LoVo (cell line): ENCODE data around the gene PCYT2.

Experiments used
- DNase-seq: peaks from one replicate; pipeline ENCODE4 v3.0.0-alpha.2; 2016; ENCODE audit warnings: low spot score

PCYT2 gene

DNA sequence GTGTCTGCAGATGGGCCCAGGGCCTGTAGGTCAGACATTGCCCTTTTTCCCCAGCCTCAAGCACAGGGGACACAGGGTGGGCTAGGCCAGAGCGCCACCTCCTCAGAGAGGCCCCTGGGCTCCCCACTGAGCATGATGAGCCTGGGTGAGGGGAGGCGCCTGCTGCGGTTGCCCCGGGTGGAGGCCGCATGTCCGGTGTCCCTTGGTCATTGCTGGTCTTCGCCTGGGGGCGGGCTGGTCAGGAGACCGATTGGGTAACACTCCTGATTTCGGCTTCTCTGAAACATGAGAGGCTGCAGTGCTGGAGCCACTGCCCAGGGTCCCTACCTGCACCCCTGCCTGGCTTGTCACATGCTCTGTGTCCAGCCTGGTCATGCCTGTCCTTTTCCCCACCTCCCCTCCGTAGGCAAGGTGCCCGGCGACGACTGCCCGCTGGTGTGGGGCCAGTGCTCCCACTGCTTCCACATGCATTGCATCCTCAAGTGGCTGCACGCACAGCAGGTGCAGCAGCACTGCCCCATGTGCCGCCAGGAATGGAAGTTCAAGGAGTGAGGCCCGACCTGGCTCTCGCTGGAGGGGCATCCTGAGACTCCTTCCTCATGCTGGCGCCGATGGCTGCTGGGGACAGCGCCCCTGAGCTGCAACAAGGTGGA lies 11.6 kb downstream of the PCYT2 start:
- DNase-seq, result no peak

- no peak for DNase-seq
Observed at GRCh38 chr17:81898885-81899284, 12.3 kb downstream of the PCYT2 start.

GRCh38 chr17:81898029-81898866 lies 13.0 kb downstream of the PCYT2 start:
- DNase-seq, result no peak

DNA sequence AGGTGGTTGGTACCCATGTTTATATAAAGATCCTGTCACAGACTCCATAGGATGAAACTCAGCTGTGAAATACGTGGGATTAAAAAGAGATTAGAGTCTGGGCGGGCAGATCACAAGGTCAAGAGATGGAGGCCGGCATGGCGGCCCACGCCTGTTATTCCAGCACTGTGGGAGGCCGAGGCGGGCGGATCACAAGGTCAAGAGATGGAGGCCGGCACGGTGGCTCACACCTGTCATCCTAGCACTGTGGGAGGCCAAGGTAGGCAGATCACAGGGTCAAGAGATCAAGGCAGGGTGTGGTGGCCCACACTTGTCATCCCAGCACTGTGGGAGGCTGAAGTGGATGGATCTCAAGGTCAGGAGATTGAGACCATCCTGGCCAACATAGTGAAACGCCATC lies 15.8 kb downstream of the PCYT2 start:
- DNase-seq, result no peak

DNA sequence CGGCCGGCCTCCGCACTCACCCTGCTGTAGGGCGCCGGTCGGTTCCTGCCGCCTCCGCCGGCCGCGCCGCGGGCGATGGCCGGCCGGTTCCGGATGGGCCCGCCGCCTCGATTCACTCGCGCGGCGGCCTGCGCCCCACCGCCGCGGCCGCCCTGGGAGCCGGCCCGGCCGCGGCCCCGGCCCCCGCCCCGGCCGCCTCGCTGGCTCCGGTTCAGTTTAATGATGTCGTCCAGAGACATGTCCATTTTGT lies 20.0 kb downstream of the PCYT2 start:
- DNase-seq, result no peak

DNA sequence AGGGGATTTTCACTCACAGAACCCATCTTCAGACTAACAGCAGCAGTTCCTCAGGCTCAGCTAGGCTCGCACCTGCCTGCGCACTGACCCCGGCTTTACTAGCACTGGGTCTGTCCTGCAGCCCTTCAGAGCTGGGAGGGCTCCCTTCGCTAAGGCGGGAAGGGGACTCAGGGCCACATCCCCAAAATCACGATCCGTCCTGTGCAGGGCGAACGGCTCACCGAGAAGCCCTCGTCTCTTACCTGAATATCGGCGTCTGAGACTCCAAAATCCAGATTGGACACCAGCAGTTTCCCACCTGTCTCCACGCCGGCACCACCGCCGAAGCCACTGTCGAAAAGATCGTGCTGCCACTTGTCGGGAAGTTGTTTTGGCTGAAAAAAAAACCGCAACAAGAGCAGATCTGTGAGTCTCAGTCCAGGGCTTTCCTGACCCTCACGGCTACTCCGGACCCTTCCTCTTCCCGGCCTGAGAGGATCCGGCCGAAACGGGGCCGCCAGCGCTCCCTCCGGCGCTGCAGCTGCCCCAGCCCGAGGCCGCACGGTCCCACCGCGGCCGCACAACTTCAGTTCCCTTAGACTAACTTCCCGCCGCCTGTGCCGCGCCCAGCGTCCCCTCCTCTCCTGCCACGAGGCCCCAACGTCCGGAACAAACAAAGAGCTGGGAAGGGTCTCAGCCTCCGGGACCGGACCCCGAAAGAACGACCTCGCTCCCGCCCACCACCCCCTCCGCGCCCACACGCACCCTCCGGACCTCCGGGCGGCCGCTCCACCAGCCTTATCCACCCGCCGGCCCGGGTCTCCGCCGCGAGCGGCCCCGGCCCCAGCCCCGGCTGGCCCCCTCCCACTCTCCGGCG lies 20.5 kb downstream of the PCYT2 start:
- no peak for DNase-seq

DNA sequence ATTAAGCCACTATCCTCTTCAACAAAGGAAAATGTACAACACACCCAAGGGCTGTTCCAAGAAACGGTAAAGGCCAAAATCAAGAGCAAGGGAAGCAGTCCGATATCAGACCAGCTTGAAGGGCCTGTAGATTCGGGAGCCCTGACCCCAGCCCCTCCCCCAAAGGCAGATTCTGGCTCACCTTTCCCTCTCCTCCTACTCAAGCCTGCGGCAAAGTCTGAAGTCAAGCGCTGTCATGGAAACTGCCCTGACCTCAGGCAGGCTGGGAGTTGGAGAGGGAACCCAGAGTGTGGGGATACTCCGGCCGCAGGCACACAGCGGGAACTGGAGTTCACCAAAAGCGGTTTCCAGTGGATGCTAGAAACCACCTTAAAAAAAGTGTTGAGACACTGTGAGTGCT lies 21.6 kb downstream of the PCYT2 start:
- no peak for DNase-seq

DNA sequence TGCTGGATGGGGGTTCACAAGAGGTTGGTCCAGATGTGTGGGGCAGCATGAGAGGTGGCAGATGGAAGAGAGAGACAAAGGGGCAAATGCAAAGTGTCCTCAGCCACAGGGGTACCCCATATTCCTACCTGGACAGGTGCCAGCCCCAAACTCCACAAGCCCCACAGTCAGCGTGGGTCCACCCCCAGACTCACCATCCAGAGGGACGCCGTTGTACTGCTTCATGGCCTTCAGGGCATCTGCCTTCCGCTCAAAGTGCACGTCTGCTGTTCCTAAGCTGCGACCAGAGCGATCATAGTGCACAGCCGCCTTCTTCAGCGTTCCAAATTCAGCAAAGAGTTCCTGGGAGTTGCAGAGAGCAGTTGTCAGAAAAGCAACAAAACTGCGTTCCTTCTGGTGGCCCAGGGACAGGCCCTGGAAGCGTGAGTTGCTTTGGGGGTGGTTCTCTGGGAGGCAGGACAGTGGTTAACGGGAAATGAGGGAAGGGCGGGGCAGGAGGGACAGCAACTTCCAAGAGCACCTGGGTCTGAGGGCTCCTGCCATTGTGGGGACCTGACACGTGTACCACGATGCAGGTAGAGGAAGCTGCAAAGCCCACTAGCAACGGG lies 22.1 kb downstream of the PCYT2 start:
- DNase-seq, result no peak

DNA sequence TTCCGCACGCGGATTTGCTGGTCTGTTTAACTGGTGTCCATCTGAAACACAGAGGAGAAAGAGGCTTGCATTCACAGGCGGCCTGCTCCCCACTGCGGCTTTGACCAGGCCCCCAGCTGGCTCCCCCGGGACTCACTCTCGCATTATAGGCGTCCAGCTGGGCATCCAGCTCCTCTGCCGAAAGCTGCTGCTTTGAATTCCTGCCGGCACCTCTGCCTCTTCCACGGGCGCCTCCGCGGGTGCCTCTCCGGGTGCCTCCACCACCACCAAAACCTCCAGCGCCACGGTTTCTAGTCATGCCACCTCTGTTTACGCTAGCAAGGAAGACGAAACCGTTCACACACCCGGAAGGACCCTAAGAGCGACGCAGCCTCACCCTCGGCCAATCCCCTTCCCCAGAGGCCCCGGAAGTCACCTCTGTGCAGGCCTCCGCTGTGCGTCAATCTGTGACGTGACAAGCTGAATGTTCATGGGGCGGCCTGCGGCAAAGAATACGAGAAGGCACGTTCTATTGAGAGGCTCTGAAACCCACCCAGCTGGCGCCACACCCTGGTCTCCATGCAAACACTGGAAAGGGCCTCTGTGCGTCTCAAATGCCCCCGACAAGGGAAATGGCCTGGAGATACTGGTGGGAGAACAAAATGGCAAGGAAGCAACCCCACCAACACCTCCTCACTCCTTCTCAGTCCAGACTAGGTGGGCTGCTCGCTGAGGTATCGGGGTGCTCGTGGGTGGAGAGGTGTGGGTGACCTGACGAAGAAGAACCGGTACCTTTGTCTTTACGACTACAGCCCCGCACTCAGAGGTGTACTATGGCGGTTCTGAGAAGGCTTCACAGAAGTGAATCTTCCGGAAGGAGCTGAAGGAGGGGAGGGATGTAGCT lies 22.9 kb downstream of the PCYT2 start:
- DNase-seq, result no peak

DNA sequence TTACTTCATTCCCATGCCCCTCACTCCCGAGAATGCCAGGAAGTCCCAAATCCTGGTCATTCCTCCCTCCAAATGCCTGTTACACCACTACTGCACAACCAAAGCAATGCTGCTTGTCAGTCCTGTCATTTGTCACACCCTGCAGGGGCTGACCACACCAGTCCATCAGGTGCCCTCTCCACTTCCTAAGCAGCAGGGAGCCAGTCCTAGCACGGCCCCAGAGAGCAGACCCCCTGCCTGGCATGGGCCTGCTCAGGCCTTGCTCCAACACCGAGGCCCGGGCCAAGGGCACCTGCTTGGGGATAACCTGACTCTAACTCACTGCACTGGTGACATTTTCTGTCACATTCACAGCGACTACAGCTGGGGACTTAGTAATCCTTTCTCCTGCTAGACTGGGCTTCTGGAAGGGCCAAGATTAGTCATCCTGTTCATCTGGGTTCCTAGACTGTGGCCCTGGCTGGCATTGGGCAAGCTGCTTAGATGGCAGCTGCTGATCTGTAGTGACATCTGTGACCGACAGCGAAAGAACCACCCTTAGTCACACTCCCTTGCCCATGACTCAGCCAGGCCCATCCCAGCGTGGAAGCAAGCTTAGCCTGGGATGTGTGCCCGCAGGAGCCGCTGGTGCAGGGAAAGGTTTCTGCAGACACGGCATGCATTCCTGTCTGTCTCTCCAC lies 25.2 kb downstream of the PCYT2 start:
- DNase-seq, result no peak

- no peak for DNase-seq
Observed at GRCh38 chr17:81885454-81885853, 25.7 kb downstream of the PCYT2 start.

DNA sequence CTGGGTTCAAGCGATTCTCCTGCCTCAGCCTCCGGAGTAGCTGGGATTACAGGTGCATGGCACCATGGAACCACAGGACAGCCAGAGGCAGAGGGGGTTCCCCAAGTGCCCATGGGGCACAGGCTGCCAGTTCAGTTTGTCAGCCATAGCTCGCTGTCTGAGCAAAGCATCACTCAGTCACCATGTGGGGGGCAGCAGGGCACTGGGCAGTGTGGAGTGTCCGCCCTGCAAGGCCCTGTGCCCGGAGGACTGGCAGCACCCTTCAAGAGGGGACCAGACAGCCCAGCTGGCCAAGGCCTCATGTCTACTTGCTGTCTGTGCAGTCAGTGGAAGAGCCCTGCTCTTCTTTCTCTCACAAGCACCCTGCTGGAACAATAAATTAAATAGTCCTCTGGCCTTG lies 26.2 kb downstream of the PCYT2 start:
- no peak for DNase-seq

GRCh38 chr17:81884520-81884919 lies 26.7 kb downstream of the PCYT2 start:
- no peak for DNase-seq

DNA sequence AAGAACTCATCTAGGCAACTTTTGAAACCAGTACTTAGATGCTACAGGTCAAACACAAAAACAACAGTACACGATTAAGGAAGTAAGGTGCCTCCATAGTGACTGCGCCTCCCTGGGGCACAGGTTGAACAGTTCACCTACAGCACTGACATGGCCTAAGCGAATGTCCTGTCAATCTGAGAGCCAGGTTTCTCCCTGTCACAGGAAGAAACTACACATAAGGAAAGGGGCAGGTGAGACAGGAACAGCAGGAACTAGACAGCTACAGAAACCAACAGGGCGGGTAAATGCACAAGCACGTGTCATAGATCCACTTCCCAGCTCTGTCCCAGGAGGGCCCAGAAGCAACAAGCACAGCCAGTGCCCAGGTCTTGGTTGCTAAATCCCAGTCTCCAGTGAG lies 32.1 kb downstream of the PCYT2 start:
- DNase-seq, result no peak

DNA sequence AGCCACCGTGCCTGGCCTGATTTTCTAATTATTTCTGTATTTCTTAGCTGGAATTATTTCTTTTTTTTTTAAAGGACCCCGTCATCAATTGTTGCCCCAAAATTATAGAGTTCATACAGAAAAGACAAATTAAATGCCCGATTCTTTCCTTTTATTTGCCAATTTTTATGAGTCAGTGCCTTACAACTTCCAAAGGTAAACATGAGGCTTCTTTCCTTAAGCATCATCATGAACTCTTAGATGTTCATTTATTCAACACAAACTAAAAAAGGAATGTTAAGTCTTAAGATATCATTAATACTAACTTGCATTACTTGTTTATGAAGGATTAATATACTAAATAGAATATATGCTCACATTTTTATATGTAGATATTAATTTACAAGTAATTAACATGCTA lies 32.9 kb downstream of the PCYT2 start:
- no peak for DNase-seq

DNA sequence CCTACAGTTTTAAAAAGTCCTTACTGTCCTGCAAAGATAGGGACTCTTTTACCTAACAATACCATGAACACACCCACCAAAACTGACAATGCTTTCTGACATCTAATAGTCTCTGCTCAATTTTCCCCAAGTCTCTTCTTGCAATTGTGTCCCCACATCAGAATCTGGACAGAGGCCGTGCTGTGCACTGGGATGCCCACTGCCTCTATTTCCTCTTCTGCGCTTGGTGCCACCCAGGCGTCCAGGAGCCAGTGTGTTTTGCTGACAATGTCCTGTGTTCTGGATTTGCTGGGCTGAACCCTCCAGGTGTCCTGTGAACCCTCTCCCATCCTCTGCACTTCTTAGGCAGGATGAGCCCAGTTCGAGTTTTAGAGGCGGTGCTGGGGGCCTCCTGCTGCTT lies 33.6 kb downstream of the PCYT2 start:
- no peak for DNase-seq

- DNase-seq, result peak; percentile 92
Observed at GRCh38 chr17:81871387-81872230, 39.6 kb downstream of the PCYT2 start.

DNA sequence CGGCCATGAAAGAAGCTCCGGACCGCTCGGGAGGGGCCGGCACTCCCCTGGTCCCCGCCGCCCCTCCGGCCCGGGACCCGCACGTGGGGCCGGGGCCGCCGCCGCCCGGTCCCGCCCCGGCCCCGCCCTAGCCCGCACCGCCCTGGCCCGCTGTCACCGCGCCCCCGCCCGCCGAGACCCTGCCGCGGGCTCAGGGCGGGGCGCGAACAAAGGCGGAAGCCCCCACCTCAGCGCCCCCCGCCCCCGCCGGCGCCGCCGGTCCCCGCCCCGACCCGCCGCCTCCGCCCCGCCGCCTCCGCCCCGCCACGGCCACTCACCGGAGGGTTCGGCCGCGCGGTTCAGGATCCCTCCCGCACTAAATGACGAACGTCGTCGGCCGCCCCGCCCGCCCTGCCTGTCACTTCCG lies 40.2 kb downstream of the PCYT2 start, which contains the start of gene ARHGDIA:
ARHGDIA (minus strand) TSS at position 357 of the 406 bp plus-strand sequence. CDS start 1,407 bp downstream, outside the sequence.
- no peak for DNase-seq

DNA sequence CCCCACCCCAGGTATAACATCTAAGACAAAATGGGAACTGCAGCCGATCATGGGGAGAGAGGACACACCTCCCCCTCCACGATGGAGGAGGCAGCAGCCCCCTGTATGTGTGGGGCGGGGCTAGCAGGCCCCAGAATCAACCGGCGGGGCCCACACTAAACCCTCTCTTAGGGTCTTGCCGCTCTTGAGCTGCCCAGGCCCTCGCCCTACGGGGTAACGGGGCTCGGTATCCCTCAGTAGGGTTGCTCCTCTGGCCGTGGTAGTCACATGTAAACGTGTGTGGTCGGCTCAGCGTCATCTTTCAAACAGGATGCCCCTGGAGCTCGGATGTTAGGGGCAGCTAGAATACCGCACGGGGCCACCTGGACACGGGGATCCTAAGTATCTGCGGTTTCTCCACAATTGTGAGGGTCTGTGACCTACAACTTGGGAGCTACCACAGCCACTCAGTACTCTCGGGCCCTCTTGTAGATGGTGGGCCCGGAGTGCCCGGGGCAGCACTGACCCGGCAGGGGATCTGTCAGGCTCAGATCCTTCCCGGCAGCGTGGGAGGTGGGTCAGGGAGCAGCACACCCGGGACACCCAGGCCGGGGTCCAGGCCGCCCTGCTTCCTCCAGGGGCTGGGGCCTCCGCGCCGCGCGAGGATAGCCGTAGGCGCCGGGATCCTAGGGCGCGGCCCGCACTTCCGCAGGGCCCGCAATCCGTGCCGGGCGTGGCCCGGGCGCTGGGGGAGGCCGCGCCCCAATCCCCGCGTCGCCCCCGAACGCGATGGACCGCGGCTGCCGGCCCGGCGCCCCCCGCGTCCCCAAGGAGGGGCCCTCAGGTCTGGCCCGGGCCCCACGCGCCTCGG lies 40.8 kb downstream of the PCYT2 start:
- DNase-seq, result no peak
